COLO829 (cell line): ENCODE data around the gene IQCF2.
A peak's percentile ranks its signal among the peaks of the same experiment; 100 is the strongest.
"Not testable (repeated sequence)": the region's sequence is repeated elsewhere in the genome, so short reads cannot be mapped to it uniquely, and the experiment has no call there.

Experiments used
- DNase-seq: peaks from one replicate; pipeline ENCODE4 v3.0.0; 2012; ENCODE audit warnings: low spot score

Gene IQCF2

GRCh38 chr3:51860703-51861665, at the start of gene IQCF2:
Gene IQCF2, plus strand, starts transcription at chr3:51861615. Its CDS starts 52 bp downstream, at chr3:51861667.
- DNase-seq = no peak

DNA sequence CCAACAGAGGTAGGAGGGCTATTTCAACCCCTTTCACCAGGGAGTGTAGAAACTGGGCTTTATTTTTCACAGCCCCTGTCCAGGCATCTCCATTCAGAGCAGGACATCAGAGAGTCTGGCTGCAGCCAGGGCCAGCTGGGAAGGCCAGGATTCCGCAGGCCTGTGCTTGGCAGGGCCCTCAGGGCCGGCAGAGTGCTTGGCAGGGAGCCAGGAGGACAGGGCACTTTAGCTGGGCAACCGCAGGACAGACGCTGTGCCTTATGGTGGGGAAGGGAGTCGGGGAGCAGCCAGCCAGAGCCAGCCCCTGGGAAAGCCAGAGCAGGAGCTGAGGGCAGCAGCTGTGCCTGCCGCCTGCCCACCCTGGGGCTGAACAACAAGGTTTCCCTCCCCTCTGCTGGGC, 47.9 kb upstream of the IQCF2 start:
- DNase-seq = no peak

- DNase-seq = no peak
Measured at GRCh38 chr3:51814034-51814433, 47.4 kb upstream of the IQCF2 start.

GRCh38 chr3:51815614-51816013, 45.8 kb upstream of the IQCF2 start:
- DNase-seq = no peak

GRCh38 chr3:51816723-51817122, 44.7 kb upstream of the IQCF2 start:
- no peak for DNase-seq

DNA sequence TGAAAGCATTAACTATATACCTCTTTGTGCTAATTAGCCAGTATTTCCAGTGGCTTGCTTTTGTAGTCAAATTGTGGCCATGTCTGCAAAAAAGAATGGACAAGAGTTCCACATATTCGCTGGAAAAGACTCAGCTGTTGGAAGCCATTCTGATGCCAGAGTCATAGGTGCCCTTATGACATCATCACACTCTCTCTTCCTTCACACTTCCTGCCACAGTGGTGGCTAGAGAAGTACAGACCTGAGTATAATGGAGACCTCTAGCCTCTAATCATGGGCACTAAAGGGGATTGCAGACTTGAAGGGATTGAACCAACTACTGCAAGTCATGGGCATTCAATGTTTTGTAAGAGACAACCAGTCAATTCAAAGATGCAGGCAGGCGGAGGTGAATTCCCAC, 44.0 kb upstream of the IQCF2 start:
- DNase-seq = no peak

DNA sequence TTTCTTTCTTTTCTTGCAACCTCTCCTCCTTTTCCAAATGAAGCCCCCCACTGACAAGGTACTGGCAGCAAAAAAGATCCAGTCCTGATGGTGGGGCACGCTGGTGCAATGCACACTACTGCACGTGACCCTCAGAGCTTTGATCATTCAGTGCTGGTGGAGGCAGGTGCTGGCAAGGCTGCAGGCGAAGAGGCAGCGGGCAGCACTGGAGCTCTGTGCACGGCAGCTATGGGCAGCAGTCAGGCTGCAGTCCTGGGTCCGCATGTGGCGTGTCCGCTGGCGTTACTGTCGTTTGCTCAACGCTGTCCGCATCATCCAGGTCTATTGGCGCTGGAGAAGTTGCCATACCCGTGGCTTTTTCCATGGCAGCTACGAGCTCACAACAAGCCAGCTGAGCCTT, 42.3 kb upstream of the IQCF2 start:
- no peak for DNase-seq

DNA sequence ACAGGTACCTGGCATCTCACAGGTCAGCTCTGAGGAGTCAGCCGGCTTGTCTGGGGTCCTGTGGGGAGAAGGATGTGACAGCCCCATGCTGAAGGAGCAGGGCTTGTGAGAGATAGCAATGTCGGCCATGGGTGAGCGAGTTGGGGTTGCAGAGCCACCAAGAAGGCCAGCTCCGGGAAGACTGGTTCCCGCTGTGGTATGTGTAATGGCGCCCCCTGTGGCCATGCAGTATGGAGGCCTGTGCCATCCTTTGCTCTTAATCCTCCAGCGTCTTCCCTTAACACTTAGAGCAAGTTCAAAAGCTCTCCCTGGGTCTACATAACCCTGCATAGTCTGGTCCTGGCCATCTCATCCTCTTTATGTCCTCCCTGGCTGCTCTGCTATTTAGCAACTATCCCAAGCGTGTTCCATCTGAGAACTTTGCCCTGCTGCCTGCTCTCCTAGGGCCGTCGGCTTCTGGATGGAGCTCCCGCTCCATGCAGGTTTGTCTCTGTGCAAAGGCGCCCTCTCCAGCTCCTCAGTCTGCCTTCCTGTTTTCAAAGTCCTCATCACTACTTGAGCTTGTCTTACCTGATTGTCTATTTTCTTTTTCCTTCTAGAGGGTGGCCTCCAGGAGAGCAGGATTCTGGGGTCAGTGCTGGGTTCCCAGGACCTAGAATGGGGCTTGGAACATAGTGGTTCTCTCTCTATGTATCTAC, 41.6 kb upstream of the IQCF2 start:
- no peak for DNase-seq

- DNase-seq = no peak
Measured at GRCh38 chr3:51828297-51828696, 33.1 kb upstream of the IQCF2 start.

DNA sequence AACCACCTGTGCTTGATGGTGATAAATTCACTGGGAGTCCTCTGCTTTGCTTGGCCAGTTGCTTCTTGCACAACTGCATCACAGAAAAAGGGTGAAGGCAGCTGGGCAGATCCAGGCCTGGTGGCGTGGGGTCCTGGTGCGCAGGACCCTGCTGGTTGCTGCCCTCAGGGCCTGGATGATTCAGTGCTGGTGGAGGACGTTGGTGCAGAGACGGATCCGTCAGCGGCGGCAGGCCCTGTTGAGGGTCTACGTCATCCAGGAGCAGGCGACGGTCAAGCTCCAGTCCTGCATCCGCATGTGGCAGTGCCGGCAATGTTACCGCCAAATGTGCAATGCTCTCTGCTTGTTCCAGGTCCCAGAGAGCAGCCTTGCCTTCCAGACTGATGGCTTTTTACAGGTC, 31.1 kb upstream of the IQCF2 start:
- DNase-seq = no peak

DNA sequence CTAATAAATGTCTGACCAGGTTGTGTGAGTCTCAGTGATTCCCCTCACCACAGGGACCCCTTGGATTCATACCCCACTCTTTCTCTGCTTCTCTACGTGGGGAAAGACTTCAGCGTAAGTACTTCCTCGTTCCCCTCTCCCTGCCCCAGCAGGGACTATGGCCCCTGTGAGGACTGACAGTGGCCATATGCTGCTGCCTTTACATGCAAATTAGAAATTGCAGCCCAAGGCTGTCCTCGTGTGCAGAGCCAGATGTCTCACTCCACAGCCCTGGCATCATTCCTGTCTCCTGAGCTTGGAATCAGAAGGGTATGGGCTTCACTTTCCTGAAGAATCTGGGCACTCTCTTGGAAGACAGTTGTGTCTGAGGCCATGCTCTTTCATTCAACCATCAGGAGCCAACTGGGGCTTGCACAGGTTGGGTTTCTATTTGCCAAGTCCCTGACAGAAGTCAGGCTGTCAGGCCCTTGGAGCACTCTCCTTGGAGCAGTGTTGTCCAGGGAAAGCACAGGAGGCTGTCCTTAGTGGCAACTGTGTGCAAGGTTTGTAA, 30.5 kb upstream of the IQCF2 start:
- DNase-seq = no peak

DNA sequence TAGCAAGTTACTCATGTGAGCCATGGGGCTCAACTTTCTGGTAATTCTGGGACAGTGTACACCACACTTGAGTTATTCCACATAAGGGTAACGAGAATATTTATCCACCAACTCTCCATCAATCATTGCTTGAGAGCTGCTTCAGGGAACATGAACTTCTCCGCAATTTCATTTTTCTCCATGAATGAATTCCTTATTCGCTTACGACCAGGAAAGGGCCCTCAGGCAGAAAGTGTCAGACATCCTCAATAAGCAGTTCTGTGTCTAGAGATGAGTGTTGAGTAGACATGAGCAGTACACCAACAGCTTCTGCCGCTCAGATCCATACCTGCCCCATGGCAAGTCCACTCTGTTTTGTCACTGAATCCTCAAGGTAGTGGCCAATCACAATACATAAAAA, 24.8 kb upstream of the IQCF2 start:
- peak; percentile 82 for DNase-seq

- DNase-seq = no peak
Measured at GRCh38 chr3:51845129-51845528, 16.3 kb upstream of the IQCF2 start.

DNA sequence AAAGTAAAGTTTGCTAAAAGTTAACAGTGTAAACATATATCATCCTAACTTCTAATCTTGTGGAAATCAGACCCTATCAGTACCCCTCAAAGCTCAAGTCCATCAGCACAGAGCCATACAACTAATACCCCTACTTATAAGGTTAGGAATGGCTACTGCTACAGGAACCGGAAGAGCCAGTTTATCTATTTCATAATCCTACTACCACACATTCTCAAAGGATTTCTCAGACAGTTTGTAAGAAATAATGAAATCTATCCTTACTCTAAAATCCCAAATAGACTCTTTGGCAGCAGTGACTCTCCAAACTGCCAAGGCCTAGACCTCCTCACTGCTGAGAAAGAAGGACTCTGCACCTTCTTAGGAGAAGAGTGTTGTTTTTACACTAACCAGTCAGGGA, 6.0 kb upstream of the IQCF2 start:
- not testable (repeated sequence) for DNase-seq

GRCh38 chr3:51862886-51863285, 1.5 kb downstream of the IQCF2 start:
- no peak for DNase-seq

DNA sequence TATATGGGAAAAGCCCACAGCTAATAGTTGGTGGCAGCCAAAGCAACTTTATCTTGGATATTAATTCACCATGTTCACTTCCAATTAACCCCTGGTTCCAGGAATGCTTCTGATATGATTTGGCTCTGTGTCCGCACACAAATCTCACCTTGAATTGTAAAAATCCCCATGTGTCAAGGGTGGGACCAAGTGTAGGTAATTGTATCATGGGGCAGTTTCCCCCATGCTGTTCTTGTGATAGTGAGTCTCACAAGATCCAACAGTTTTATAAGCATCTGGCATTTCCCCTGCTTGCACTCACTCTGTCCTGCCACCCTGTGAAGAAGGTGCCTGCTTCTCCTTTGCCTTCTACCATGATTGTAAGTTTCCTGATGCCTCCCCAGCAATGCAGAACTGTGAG, 7.5 kb downstream of the IQCF2 start:
- DNase-seq = not testable (repeated sequence)

DNA sequence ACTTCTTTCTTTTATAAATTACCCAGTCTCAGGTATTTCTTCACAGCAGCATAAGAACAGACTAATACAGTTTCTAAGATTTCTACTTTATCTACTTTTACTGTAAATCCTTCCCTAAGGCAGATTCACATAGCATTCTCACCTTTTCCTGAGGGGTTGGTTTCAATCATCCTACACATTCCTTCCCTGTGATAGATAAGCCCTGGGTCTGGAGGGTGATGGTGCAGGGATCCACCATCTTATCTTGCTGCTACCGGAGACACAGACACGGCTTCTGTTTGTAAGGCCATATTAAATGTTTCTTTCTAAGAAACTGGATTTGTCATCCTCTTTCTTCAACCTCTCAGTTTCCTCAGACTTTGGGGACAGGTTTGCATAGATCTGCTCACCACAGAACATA, 7.9 kb downstream of the IQCF2 start:
- DNase-seq = no peak

DNA sequence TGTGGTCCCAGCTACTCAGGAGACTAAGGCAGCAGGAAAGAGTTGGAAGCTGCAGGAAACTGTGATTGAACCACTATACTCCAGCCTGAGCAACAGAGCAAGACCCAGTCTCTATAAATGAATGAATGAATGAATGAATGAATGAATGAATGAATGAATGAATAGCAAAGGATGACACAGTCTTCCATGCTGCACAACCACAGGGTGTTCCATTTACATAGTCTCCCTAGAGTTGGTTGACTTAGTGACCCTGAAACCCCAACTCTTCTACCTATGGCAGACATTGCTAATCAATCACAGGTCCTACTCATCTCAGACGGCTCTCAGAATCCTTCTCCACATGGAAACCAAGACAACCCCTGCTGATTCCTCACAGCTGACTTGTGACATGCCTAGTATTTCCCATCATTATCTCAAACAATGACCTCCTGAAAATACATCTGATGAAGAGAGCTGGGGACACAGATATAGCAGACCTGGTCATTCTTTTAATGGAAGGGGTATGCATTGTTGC, 11.9 kb downstream of the IQCF2 start:
- DNase-seq = no peak

- no peak for DNase-seq
Measured at GRCh38 chr3:51873876-51874275, 12.5 kb downstream of the IQCF2 start.

- no peak for DNase-seq
Measured at GRCh38 chr3:51874411-51874810, 13.0 kb downstream of the IQCF2 start.

- no peak for DNase-seq
Measured at GRCh38 chr3:51874889-51875288, 13.5 kb downstream of the IQCF2 start.

- no peak for DNase-seq
Measured at GRCh38 chr3:51875501-51875900, 14.1 kb downstream of the IQCF2 start, which contains the start of gene IQCF5. Gene IQCF5, minus strand, starts transcription at chr3:51875601. Its CDS starts 70 bp downstream, at chr3:51875531.

DNA sequence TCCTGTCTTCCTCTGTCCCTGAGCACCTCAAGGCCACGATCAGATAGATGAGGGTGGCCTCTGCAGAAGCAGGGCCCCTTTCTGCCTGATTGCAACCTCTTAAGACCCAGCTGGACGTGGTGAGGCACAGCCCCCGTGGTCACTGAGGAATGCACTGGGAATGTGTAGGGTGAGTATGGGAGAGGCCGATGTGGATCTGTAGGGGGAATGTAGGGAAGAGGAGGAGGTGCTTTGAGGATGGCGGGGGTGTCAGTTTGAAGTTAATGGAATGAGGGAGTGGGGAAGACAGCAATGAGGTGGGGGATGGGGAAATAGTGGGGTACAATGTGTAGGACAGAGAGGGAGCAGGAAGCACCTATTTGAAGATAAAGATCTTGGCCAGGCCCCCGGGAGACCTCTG, 14.8 kb downstream of the IQCF2 start:
- DNase-seq = no peak
